Muscle layer of duodenum (tissue), 2 donors: Measurements from ENCODE around the gene HMGN4.

ENCODE experiments used
- H3K27ac ChIP-seq: one replicate; pipeline ENCODE4 v1.7.0; 2013; ENCODE audit warnings: mild to moderate bottlenecking, low read length
- H3K27me3 ChIP-seq: one replicate; pipeline ENCODE4 v1.7.0; 2013; ENCODE audit warnings: low read depth, mild to moderate bottlenecking, control low read depth, low read length
- H3K36me3 ChIP-seq, 2 donors: one replicate each; pipeline ENCODE4 v1.7.0; 2013; ENCODE audit warnings: low read length in 2 of 2, control low read depth in 1 of 2, mild to moderate bottlenecking in 1 of 2; ENCODE audit not compliant: insufficient read depth in 2 of 2, control insufficient read depth in 1 of 2
- H3K4me1 ChIP-seq, 2 donors: one replicate each; pipeline ENCODE4 v1.7.0; 2013; ENCODE audit warnings: low read length in 2 of 2, mild to moderate bottlenecking in 2 of 2, control low read depth in 1 of 2, moderate library complexity in 1 of 2; ENCODE audit not compliant: insufficient read depth in 2 of 2, control insufficient read depth in 1 of 2
- H3K4me3 ChIP-seq, 2 donors: one replicate each; pipeline ENCODE4 v1.7.0; 2013; ENCODE audit warnings: low read length in 2 of 2, low read depth in 1 of 2, mild to moderate bottlenecking in 1 of 2
- H3K9me3 ChIP-seq, 2 donors: one replicate each; pipeline ENCODE4 v1.7.0; 2013; ENCODE audit warnings: low read length in 2 of 2, control low read depth in 1 of 2, mild to moderate bottlenecking in 1 of 2; ENCODE audit not compliant: control insufficient read depth in 1 of 2
- donor health status: healthy.

HMGN4 gene

GRCh38 chr6:26570027-26570809 lies 32.1 kb downstream of the HMGN4 start:
- no peaks in the 10 kb centered on the region for H3K27me3 ChIP-seq
- no peaks in the 10 kb centered on the region for H3K4me1 ChIP-seq
- H3K27ac ChIP-seq: no peak overlapping the region
- H3K9me3 ChIP-seq: no peaks in the 10 kb centered on the region
- no peaks in the 10 kb centered on the region for H3K36me3 ChIP-seq
- no peak overlapping the region for H3K4me3 ChIP-seq

DNA sequence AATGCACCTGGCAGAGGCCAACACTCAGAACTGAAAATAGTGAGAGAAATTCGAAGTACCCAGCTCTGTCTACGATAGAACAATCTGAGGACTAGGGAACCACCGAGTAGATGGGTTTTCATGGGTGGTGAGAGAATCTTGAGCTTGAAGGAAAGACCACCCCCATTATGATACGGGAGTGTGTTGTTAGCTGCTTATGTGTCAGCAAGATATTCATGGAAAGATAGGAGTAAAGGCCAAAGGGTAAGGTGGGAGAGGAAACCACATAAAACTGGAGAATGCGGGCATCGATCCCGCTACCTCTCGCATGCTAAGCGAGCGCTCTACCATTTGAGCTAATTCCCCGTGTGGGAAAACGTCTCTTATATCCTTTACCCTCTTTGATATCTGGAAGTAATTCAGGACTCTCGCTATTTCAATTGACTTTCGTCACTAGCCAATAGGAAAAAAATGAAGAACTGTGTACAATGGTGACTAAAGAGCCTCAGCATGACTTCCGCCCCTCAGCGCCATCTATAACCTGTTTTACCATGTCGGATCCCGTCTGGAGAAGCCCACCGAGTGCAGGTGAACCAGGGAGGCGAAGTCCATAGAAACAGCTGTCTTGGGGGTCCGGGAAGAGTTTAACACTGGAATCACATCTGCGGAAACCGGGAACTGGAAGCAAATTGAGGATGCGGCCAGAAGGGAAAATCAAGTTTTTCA lies 33.6 kb downstream of the HMGN4 start:
- Histone ChIP-seq H3K4me3 (peak overlapping the region; percentile 38 to 58), H3K9me3 (no peaks in the 10 kb centered on the region), H3K27ac (peak overlapping the region; percentile 21)

GRCh38 chr6:26575494-26575939 lies 37.4 kb downstream of the HMGN4 start:
- Histone ChIP-seq H3K36me3 (no peaks in the 10 kb centered on the region), H3K4me1 (no peaks in the 10 kb centered on the region), H3K27me3 (peaks cover 3% of the 10 kb centered on the region), H3K4me3 (no peak overlapping the region), H3K27ac (no peak overlapping the region), H3K9me3 (peaks cover 10 to 11% of the 10 kb centered on the region in 2 donors)

More for the DNA sequence above, 33.6 kb downstream of the HMGN4 start:
- Histone ChIP-seq H3K36me3 (no peaks in the 10 kb centered on the region), H3K4me1 (no peaks in the 10 kb centered on the region), H3K27me3 (no peaks in the 10 kb centered on the region)

GRCh38 chr6:26576407-26576843 lies 38.3 kb downstream of the HMGN4 start:
- no peaks in the 10 kb centered on the region for H3K36me3 ChIP-seq
- peaks cover 10 to 11% of the 10 kb centered on the region in 2 donors for H3K9me3 ChIP-seq
- H3K4me3 ChIP-seq: peak overlapping the region in 1 of 2 donors; percentile 23
- no peak overlapping the region for H3K27ac ChIP-seq
- no peaks in the 10 kb centered on the region for H3K4me1 ChIP-seq
- H3K27me3 ChIP-seq: peaks cover 3% of the 10 kb centered on the region

DNA sequence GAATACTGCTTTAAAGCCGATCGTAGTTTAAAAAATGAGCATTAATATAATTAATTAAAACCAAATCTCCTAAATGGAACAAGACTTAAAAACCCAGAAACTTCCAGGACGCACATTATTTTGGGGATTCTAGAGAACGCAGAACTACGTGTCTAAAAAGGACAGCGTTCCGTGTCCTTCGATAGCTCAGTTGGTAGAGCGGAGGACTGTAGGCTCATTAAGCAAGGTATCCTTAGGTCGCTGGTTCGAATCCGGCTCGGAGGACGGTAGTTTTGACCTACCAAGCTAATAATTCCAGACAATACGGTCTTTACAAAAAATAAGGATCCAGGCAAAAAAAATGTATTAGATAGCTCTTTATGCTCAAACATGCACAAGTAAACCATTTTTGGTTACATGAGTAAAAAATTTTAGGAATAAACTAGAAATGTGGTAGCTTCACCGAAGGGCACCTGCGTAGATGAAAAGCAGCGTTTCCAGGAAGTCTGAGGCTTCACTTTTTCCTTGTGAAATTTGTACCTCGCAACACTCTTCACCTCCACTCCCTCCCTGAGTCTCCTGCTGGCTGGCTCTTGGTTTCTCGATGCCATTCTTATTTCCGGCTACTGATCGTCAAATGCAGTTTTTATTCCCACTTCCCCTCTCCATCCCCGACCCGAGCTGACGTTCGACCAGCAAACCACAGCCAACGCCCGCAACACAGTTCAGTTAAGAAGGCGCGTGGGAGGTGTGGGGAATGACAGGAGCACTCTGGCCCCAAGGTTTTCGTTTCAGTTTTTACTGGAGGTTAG lies 39.0 kb downstream of the HMGN4 start:
- H3K9me3 ChIP-seq: peaks cover 10 to 11% of the 10 kb centered on the region in 2 donors
- H3K4me1 ChIP-seq: no peaks in the 10 kb centered on the region
- peaks cover 3% of the 10 kb centered on the region for H3K27me3 ChIP-seq
- H3K27ac ChIP-seq: no peak overlapping the region
- H3K36me3 ChIP-seq: no peaks in the 10 kb centered on the region
- peak overlapping the region; percentile 23 to 45 for H3K4me3 ChIP-seq

DNA sequence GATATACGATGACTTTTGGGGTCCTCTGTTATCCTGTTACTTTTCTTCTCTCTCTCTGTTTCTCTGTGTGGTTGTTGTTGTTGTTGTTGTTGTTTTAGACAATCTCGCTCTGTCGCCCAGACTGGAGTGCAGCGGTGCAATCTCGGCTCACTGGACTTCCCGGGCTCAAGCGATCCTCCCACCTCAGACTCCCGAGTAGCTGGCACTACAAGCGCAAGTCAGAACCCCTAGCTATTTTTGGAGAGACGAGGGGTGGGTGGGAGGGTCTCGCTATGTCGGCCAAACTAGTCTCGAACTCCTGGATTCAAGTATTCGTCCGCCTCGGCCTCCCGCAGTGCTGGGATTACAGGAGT lies 39.5 kb downstream of the HMGN4 start:
- peak overlapping the region; percentile 23 to 45 for H3K4me3 ChIP-seq
- peaks cover 3% of the 10 kb centered on the region for H3K27me3 ChIP-seq
- no peak overlapping the region for H3K27ac ChIP-seq
- peaks cover 10 to 11% of the 10 kb centered on the region in 2 donors for H3K9me3 ChIP-seq
- no peaks in the 10 kb centered on the region for H3K36me3 ChIP-seq
- H3K4me1 ChIP-seq: no peaks in the 10 kb centered on the region

- Histone ChIP-seq H3K4me3 (no peak overlapping the region), H3K36me3 (no peaks in the 10 kb centered on the region), H3K9me3 (peaks cover 10 to 11% of the 10 kb centered on the region in 2 donors), H3K27ac (no peak overlapping the region), H3K4me1 (no peaks in the 10 kb centered on the region), H3K27me3 (peaks cover 7% of the 10 kb centered on the region)
Measured at GRCh38 chr6:26578279-26578678, 40.1 kb downstream of the HMGN4 start.

- H3K27ac ChIP-seq: no peak overlapping the region
- H3K4me1 ChIP-seq: no peaks in the 10 kb centered on the region
- no peak overlapping the region for H3K4me3 ChIP-seq
- no peaks in the 10 kb centered on the region for H3K36me3 ChIP-seq
- peaks cover 8% of the 10 kb centered on the region for H3K27me3 ChIP-seq
- peaks cover 10 to 11% of the 10 kb centered on the region in 2 donors for H3K9me3 ChIP-seq
Measured at GRCh38 chr6:26578741-26579140, 40.6 kb downstream of the HMGN4 start.

- Histone ChIP-seq H3K4me1 (no peaks in the 10 kb centered on the region), H3K36me3 (no peaks in the 10 kb centered on the region), H3K27ac (no peak overlapping the region), H3K27me3 (peaks cover 12% of the 10 kb centered on the region), H3K4me3 (no peak overlapping the region), H3K9me3 (peaks cover 10 to 11% of the 10 kb centered on the region in 2 donors)
Measured at GRCh38 chr6:26581164-26581915, 43.2 kb downstream of the HMGN4 start.

GRCh38 chr6:26588965-26589364 lies 50.8 kb downstream of the HMGN4 start:
- Histone ChIP-seq H3K4me3 (no peak overlapping the region), H3K27me3 (peaks cover 22% of the 10 kb centered on the region), H3K9me3 (no peaks in the 10 kb centered on the region)

More at GRCh38 chr6:26588965-26589364, 50.8 kb downstream of the HMGN4 start:
- Histone ChIP-seq H3K36me3 (no peaks in the 10 kb centered on the region), H3K4me1 (no peaks in the 10 kb centered on the region), H3K27ac (no peak overlapping the region)
